H1 (cell line): ENCODE data around the gene ONECUT2. TPM values are rescaled to one million over a fixed set of nuclear protein-coding genes. Genes with fewer than 3 reads are reported as not detected.

Experiments used
- CTCF ChIA-PET: fragments of 300-600 bp; sonication (Branson Sonifier 250); formaldehyde crosslinking; loops from one replicate; lab custom pipeline; 2021; ENCODE audit not compliant: partially characterized antibody; lab: Charles Lee
- POLR2A ChIA-PET: fragments of 300-600 bp; sonication (Branson Sonifier 250); formaldehyde crosslinking; loops from one replicate; lab custom pipeline; 2021; ENCODE audit warnings: inconsistent platforms; ENCODE audit not compliant: partially characterized antibody; lab: Charles Lee
- DNase-seq, 2 experiments: peaks; one replicate each; pipeline versions ENCODE4 v3.0.0 to v3.0.0-alpha.2; 2010 to 2022; ENCODE audit warnings: low spot score in 2 of 2, low read depth in 1 of 2, mixed read lengths in 1 of 2
- FAIRE-seq: peaks from 2 replicates; lab custom pipeline; 2011; peaks lifted over from hg19 to GRCh38; lab: Jason Lieb, UNC
- H2AFZ ChIP-seq: 2 replicates; pipeline ENCODE4 v1.8.1; 2012; ENCODE audit warnings: low read length, inconsistent platforms
- H2AK5ac ChIP-seq: 2 replicates; pipeline ENCODE4 v1.6.1; 2013; ENCODE audit warnings: low read depth, low read length
- H2BK120ac ChIP-seq: replicated peaks from 2 replicates; pipeline ENCODE3; 2013; ENCODE audit warnings: low read depth, low read length, inconsistent platforms
- H2BK12ac ChIP-seq: 2 replicates; pipeline ENCODE4 v1.6.1; 2013; ENCODE audit warnings: low read depth, low read length
- H2BK15ac ChIP-seq: 2 replicates; pipeline ENCODE4 v1.6.1; 2013; ENCODE audit warnings: low read length
- H2BK20ac ChIP-seq: 2 replicates; pipeline ENCODE4 v1.6.1; 2013; ENCODE audit warnings: low read length
- H2BK5ac ChIP-seq: 2 replicates; pipeline ENCODE4 v1.6.1; 2013; ENCODE audit warnings: low read depth, low read length
- H3K14ac ChIP-seq: 2 replicates; pipeline ENCODE4 v1.6.1; 2013; ENCODE audit warnings: inconsistent platforms; ENCODE audit not compliant: insufficient read length
- H3K18ac ChIP-seq: 2 replicates; pipeline ENCODE4 v1.6.1; 2013; ENCODE audit warnings: low read length; ENCODE audit errors: extremely low read depth
- H3K23ac ChIP-seq: 2 replicates; pipeline ENCODE4 v1.6.1; 2013; ENCODE audit warnings: inconsistent platforms; ENCODE audit not compliant: insufficient read length
- H3K23me2 ChIP-seq: 2 replicates; pipeline ENCODE4 v1.6.1; 2013; ENCODE audit warnings: low read depth, low read length
- H3K27ac ChIP-seq: 2 replicates; pipeline ENCODE4 v1.6.1; 2011; ENCODE audit warnings: low read depth, low read length, inconsistent platforms
- H3K27me3 ChIP-seq, 4 experiments: replicated peaks in 1 of 4; 1 replicate in 1 of 4; 2 replicates in 3 of 4; pipeline versions ENCODE4 v1.6.1 to v1.8.1; 2011 to 2013; ENCODE audit warnings: low read length in 3 of 4, mild to moderate bottlenecking in 3 of 4, inconsistent platforms in 2 of 4, mixed read lengths in 2 of 4, moderate library complexity in 1 of 4; ENCODE audit not compliant: control insufficient read depth in 3 of 4, insufficient read depth in 3 of 4; ENCODE audit errors: extremely low read depth in 1 of 4
- H3K36me3 ChIP-seq, 4 experiments: 2 replicates each; pipeline versions ENCODE4 v1.6.1 to v1.8.1; 2011 to 2013; ENCODE audit warnings: mild to moderate bottlenecking in 4 of 4, low read length in 3 of 4, moderate library complexity in 2 of 4, control low read depth in 1 of 4, inconsistent platforms in 1 of 4; ENCODE audit not compliant: insufficient read depth in 4 of 4, control insufficient read depth in 2 of 4
- H3K4ac ChIP-seq: replicated peaks from 2 replicates; pipeline ENCODE3; 2013; ENCODE audit warnings: low read length, low read depth, mixed read lengths, inconsistent platforms; ENCODE audit not compliant: insufficient read length
- H3K4me1 ChIP-seq, 4 experiments: replicated peaks in 1 of 4; 1 replicate in 1 of 4; 2 replicates in 3 of 4; pipeline versions ENCODE4 v1.6.1 to v1.8.1; 2011 to 2013; ENCODE audit warnings: low read length in 3 of 4, inconsistent platforms in 2 of 4, mixed read lengths in 1 of 4; ENCODE audit not compliant: insufficient read depth in 4 of 4, control insufficient read depth in 3 of 4
- H3K4me2 ChIP-seq, 2 experiments: 2 replicates each; pipeline versions ENCODE4 v1.6.1 to v1.8.1; 2011 to 2013; ENCODE audit warnings: low read depth in 2 of 2, low read length in 2 of 2, control low read depth in 1 of 2, inconsistent platforms in 1 of 2, mild to moderate bottlenecking in 1 of 2; ENCODE audit not compliant: insufficient read depth in 1 of 2
- H3K4me3 ChIP-seq, 4 experiments: fragments of 200-600, 300-600 bp in 1 of 4; sonication (generic), shearing (Covaris generic), sonication (Bioruptor Twin) in 1 of 4; 2 replicates each; pipeline versions ENCODE4 v1.5.1 to v1.8.1; 2011 to 2016; ENCODE audit warnings: low read length in 4 of 4, low read depth in 3 of 4, control low read depth in 2 of 4, inconsistent platforms in 2 of 4, mild to moderate bottlenecking in 2 of 4, mixed read lengths in 1 of 4, moderate library complexity in 1 of 4; ENCODE audit not compliant: insufficient read depth in 2 of 4; ENCODE audit errors: extremely low read depth in 1 of 4
- H3K56ac ChIP-seq: replicated peaks from 2 replicates; pipeline ENCODE3; 2013; ENCODE audit warnings: low read depth, mild to moderate bottlenecking, mixed read lengths, low read length, inconsistent platforms; ENCODE audit not compliant: insufficient read length
- H3K79me1 ChIP-seq: 2 replicates; pipeline ENCODE4 v1.6.1; 2013; ENCODE audit warnings: low read depth, low read length, control low read depth
- H3K79me2 ChIP-seq, 2 experiments: 2 replicates each; pipeline versions ENCODE4 v1.6.1 to v1.8.1; 2012 to 2013; ENCODE audit warnings: low read length in 2 of 2, mild to moderate bottlenecking in 2 of 2, inconsistent platforms in 1 of 2; ENCODE audit not compliant: insufficient read depth in 2 of 2, control insufficient read depth in 1 of 2
- H3K9ac ChIP-seq, 4 experiments: replicated peaks in 1 of 4; 1 replicate in 1 of 4; 2 replicates in 3 of 4; pipeline versions ENCODE4 v1.6.1 to v1.8.1; 2011 to 2013; ENCODE audit warnings: low read depth in 3 of 4, low read length in 3 of 4, control low read depth in 2 of 4, mild to moderate bottlenecking in 2 of 4, moderate library complexity in 2 of 4, inconsistent platforms in 1 of 4; ENCODE audit errors: extremely low read depth in 1 of 4
- H3K9me3 ChIP-seq, 2 experiments: 2 replicates each; pipeline versions ENCODE4 v1.6.1 to v1.8.1; 2012 to 2013; ENCODE audit warnings: mild to moderate bottlenecking in 2 of 2, moderate library complexity in 2 of 2, control low read depth in 1 of 2, inconsistent platforms in 1 of 2, low read depth in 1 of 2, low read length in 1 of 2, mixed read lengths in 1 of 2; ENCODE audit not compliant: insufficient read depth in 2 of 2
- H4K20me1 ChIP-seq, 2 experiments: replicated peaks in 1 of 2; 2 replicates each; pipeline versions ENCODE3 to v1.8.1; 2011 to 2013; ENCODE audit warnings: inconsistent platforms in 2 of 2, low read length in 2 of 2, mild to moderate bottlenecking in 1 of 2; ENCODE audit not compliant: insufficient read depth in 2 of 2, control insufficient read depth in 1 of 2
- H4K5ac ChIP-seq: 2 replicates; pipeline ENCODE4 v1.6.1; 2013; ENCODE audit warnings: low read length, low read depth, mixed read lengths, inconsistent platforms; ENCODE audit not compliant: insufficient read length
- H4K8ac ChIP-seq: 2 replicates; pipeline ENCODE4 v1.8.0; 2013; ENCODE audit warnings: mild to moderate bottlenecking, moderate library complexity, low read length, inconsistent platforms; ENCODE audit not compliant: insufficient read depth; ENCODE audit errors: extremely low read depth
- H4K91ac ChIP-seq: replicated peaks from 2 replicates; pipeline ENCODE3; 2013; ENCODE audit warnings: low read length, mixed read lengths, inconsistent platforms; ENCODE audit not compliant: insufficient read length
- CBX5 ChIP-seq: fragments of 300-800, 300-1000 bp; sonication (generic); IDR thresholded peaks from 2 replicates; pipeline ENCODE4 v1.7.1; 2016; ENCODE audit warnings: antibody characterized with exemption, low read length, low read depth
- CBX8 ChIP-seq: fragments of 300-800, 300-1000 bp; sonication (generic); IDR thresholded peaks from 2 replicates; pipeline ENCODE4 v1.7.1; 2016; ENCODE audit warnings: low read depth, low read length, borderline replicate concordance
- CTCF ChIP-seq, 3 experiments: IDR thresholded peaks; 1 replicate in 2 of 3; 2 replicates in 1 of 3; pipeline versions ENCODE4 v1.5.1 to v1.6.1; 2011; ENCODE audit warnings: low read length in 3 of 3, mild to moderate bottlenecking in 3 of 3, inconsistent platforms in 2 of 3, low read depth in 1 of 3, moderate library complexity in 1 of 3; ENCODE audit not compliant: insufficient read depth in 1 of 3; ENCODE audit errors: control extremely low read depth in 1 of 3
- E2F6 ChIP-seq: IDR thresholded peaks from 2 replicates; pipeline ENCODE4 v1.6.1; 2012; ENCODE audit warnings: inconsistent platforms
- KDM5A ChIP-seq: fragments of 200-600 bp; IDR thresholded peaks from 2 replicates; pipeline ENCODE4 v1.7.1; 2012; ENCODE audit warnings: mild to moderate bottlenecking, low read length, inconsistent platforms, mixed read lengths
- PHF8 ChIP-seq: fragments of 200-600 bp; sonication (generic); conservative IDR thresholded peaks from 2 replicates; pipeline ENCODE4 v1.7.1; 2012; ENCODE audit warnings: low read depth, mild to moderate bottlenecking, inconsistent platforms, low read length, moderate library complexity
- SIN3A ChIP-seq, 2 experiments: IDR thresholded peaks in 1 of 2; conservative IDR thresholded peaks in 1 of 2; 2 replicates each; pipeline ENCODE4 v1.6.1; 2011 to 2012; ENCODE audit warnings: low read length in 2 of 2, improper control_type of control experiment in 1 of 2, low read depth in 1 of 2, mild to moderate bottlenecking in 1 of 2
- TCF12 ChIP-seq: IDR thresholded peaks from 2 replicates; pipeline ENCODE4 v1.6.1; 2011; ENCODE audit warnings: low read depth, mild to moderate bottlenecking, low read length
- USF2 ChIP-seq: IDR thresholded peaks from 2 replicates; pipeline ENCODE4 v1.6.1; 2011; ENCODE audit warnings: low read length, improper control_type of control experiment
- WGBS, 2 experiments: shearing (Covaris generic) in 1 of 2; methylation state at CpG; one replicate each; pipeline versions ENCODE4 v1.1.6 to v1.1.7; 2013 to 2015; ENCODE audit warnings: low lambda C conversion rate in 2 of 2, mixed read lengths in 2 of 2, inconsistent platforms in 1 of 2, low coverage in 1 of 2, missing lambda C conversion rate in 1 of 2; ENCODE audit not compliant: insufficient replicate concordance in 2 of 2, insufficient coverage in 1 of 2, insufficient read length in 1 of 2; ENCODE audit errors: extremely low coverage in 1 of 2, missing lambda C conversion rate in 1 of 2; 5-methylcytosine and 5-hydroxymethylcytosine counted together
- polyA plus RNA-seq, 7 experiments: library from polyadenylated mRNA; depleted of rRNA in 3 of 7; stranded (reverse) in 5 of 7; unstranded in 2 of 7; fragments of >200 nt in 5 of 7; fragments of 200-250 nt in 2 of 7; gene quantifications; 1 replicate in 5 of 7; 2 replicates in 1 of 7; 4 replicates in 1 of 7; pipeline versions ENCODE4 v1.2.1 to v1.2.3, GENCODE V29; 2011 to 2013; ENCODE audit warnings: missing spikeins in 2 of 7, mixed read lengths in 2 of 7
- total RNA-seq: library from RNA; stranded (reverse); fragmentation: NEBNext Ultra II Directional; extraction: Animal tissue kit (Norgen Biotek cat#: 25700); gene quantifications from 2 replicates; pipeline ENCODE4 v1.2.1, GENCODE V29; 2021

ONECUT2 gene
- total and polyA plus RNA-seq, 2 of the 8 experiments (the other 6 are each of a cell fraction or from before 2014, with no cell fraction given), result 0.38 to 1.9 TPM

- Histone ChIP-seq H3K4me3 (no peak overlapping the region), H2BK15ac (no peak overlapping the region), H3K79me2 (no peaks in the 10 kb centered on the region), H3K27ac (no peak overlapping the region), H3K9me3 (no peaks in the 10 kb centered on the region), H2AFZ (no peak overlapping the region), H4K20me1 (no peaks in the 10 kb centered on the region), H3K23me2 (no peaks in the 10 kb centered on the region), H3K79me1 (no peaks in the 10 kb centered on the region), H3K14ac (no peak overlapping the region), H3K36me3 (no peaks in the 10 kb centered on the region), H4K91ac (no peak overlapping the region), H3K23ac (no peak overlapping the region), H2BK120ac (no peak overlapping the region), H3K4me1 (peaks cover 0 to 5% (median 0%) of the 10 kb centered on the region in 4 experiments; a peak in 2 of 7 replicates), H3K9ac (no peak overlapping the region), H3K4ac (no peak overlapping the region), H3K56ac (no peak overlapping the region), H3K4me2 (no peak overlapping the region), H2BK12ac (no peak overlapping the region), H3K18ac (no peak overlapping the region), H3K27me3 (no peaks in the 10 kb centered on the region), H2BK20ac (no peak overlapping the region), H2BK5ac (no peak overlapping the region), H4K5ac (no peak overlapping the region), H4K8ac (no peak overlapping the region), H2AK5ac (no peak overlapping the region)
- FAIRE-seq (no peak), DNase-seq (no peak)
- 90% methylated on average over 4 of the region's 4 CpGs; no CpG with 5 or more reads in 1 of the 2 experiments for WGBS, 2 experiments
- ChIA-PET POLR2A (no interaction called here), CTCF (no interaction called here)
- TF ChIP-seq TCF12, result no peak
- TF ChIP-seq KDM5A, result no peak
- TF ChIP-seq CTCF (IDR thresholded peaks at IDR 0.05; ENCODE audit: control extremely low read depth in 1 of 3, insufficient read depth in 1 of 3, low read depth in 1 of 3, low read length in 3 of 3), result no peak
- TF ChIP-seq USF2, result no peak
- TF ChIP-seq E2F6, result no peak
- no peak for TF ChIP-seq CBX5
- TF ChIP-seq SIN3A (conservative IDR thresholded peaks at IDR 0.05 in 1 of 2, IDR thresholded peaks at IDR 0.05 in 1 of 2; ENCODE audit: low read depth in 1 of 2, low read length in 2 of 2), result no peak
- TF ChIP-seq CBX8, result no peak
- no peak for TF ChIP-seq PHF8
Measured at GRCh38 chr18:57475903-57476302, 40.7 kb downstream of the ONECUT2 start.
